ENCODE results near the gene ITGA11. TPM values are rescaled to one million over a fixed set of nuclear protein-coding genes. Genes with fewer than 3 reads are reported as not detected.

Gene ITGA11
- total RNA-seq, 2 donors from 2014 or later, result 0.99 to 1.0 TPM

GRCh38 chr15:68417897-68418296 is 14.1 kb downstream of the ITGA11 start:
- Histone ChIP-seq H3K4me3 (no peak overlapping the region), H3K36me3 (replicated peaks in 1 of 2; ENCODE audit: insufficient read depth in 1 of 2, low read depth in 2 of 2) (no peaks in the 10 kb centered on the region), H3K4me1 (no peaks in the 10 kb centered on the region), H3K9me3 (no peaks in the 10 kb centered on the region), H3K27ac (no peak overlapping the region), H3K27me3 (no peaks in the 10 kb centered on the region)
- TF ChIP-seq, protein P1, sequence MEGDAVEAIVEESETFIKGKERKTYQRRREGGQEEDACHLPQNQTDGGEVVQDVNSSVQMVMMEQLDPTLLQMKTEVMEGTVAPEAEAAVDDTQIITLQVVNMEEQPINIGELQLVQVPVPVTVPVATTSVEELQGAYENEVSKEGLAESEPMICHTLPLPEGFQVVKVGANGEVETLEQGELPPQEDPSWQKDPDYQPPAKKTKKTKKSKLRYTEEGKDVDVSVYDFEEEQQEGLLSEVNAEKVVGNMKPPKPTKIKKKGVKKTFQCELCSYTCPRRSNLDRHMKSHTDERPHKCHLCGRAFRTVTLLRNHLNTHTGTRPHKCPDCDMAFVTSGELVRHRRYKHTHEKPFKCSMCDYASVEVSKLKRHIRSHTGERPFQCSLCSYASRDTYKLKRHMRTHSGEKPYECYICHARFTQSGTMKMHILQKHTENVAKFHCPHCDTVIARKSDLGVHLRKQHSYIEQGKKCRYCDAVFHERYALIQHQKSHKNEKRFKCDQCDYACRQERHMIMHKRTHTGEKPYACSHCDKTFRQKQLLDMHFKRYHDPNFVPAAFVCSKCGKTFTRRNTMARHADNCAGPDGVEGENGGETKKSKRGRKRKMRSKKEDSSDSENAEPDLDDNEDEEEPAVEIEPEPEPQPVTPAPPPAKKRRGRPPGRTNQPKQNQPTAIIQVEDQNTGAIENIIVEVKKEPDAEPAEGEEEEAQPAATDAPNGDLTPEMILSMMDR (IDR thresholded peaks at IDR 0.05), result no peak
- TF ChIP-seq POLR2A (IDR thresholded peaks at IDR 0.05), result no peak
- WGBS, 2 donors, result 47 to 59% methylated on average over 2 of the region's 2 CpGs
- no peak for DNase-seq
- intact Hi-C loops (cut with DNase I), result no loop called here
- no peak for ATAC-seq

DNA sequence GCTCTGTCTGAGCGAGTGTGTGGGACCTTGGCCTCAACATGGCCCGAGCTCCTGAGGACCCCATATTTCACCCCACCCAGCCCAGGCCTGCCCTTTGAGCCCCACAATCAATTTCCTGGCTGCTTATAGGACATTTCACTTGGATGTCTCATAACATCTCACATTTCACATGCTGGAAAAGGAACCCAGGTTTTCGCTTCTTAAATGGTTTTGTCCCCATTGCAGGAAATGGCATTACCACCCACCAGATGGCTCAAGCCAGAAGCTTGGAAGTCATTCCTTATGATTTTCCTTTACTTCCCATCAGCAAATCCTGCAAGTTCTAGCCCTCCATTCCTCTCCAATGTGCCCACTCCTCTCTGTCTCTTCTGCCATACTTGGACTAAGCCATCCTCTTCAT is 14.9 kb downstream of the ITGA11 start:
- Histone ChIP-seq H3K27ac (no peak overlapping the region), H3K4me1 (no peaks in the 10 kb centered on the region), H3K4me3 (no peak overlapping the region), H3K9me3 (no peaks in the 10 kb centered on the region), H3K27me3 (no peaks in the 10 kb centered on the region), H3K36me3 (replicated peaks in 1 of 2; ENCODE audit: insufficient read depth in 1 of 2, low read depth in 2 of 2) (no peaks in the 10 kb centered on the region)
- TF ChIP-seq, protein P1 (IDR thresholded peaks at IDR 0.05), result no peak
- TF ChIP-seq POLR2A (IDR thresholded peaks at IDR 0.05), result no peak
- intact Hi-C loops (cut with DNase I), result no loop called here
- ATAC-seq, result no peak
- WGBS, 2 donors, result 69 to 81% methylated on average over 3 of the region's 3 CpGs
- DNase-seq, result no peak

- DNase-seq (no peak), ATAC-seq (no peak)
- no peaks in the 10 kb centered on the region for H3K4me1 ChIP-seq
- intact Hi-C loops (cut with DNase I), result no loop called here
- no peak for TF ChIP-seq POLR2A (IDR thresholded peaks at IDR 0.05)
- TF ChIP-seq, protein P1 (IDR thresholded peaks at IDR 0.05), result no peak
- no peaks in the 10 kb centered on the region for H3K9me3 ChIP-seq
- no peak overlapping the region for H3K4me3 ChIP-seq
- H3K27me3 ChIP-seq, result no peaks in the 10 kb centered on the region
- H3K27ac ChIP-seq, result no peak overlapping the region
- 70 to 81% methylated on average over 4 of the region's 4 CpGs for WGBS, 2 donors
- H3K36me3 ChIP-seq (replicated peaks in 1 of 2; ENCODE audit: insufficient read depth in 1 of 2, low read depth in 2 of 2), result no peaks in the 10 kb centered on the region
Measured at GRCh38 chr15:68416158-68416535, 15.8 kb downstream of the ITGA11 start.

GRCh38 chr15:68415501-68416157 is 16.3 kb downstream of the ITGA11 start:
- Histone ChIP-seq H3K27ac (no peak overlapping the region), H3K4me1 (no peaks in the 10 kb centered on the region), H3K36me3 (replicated peaks in 1 of 2; ENCODE audit: insufficient read depth in 1 of 2, low read depth in 2 of 2) (no peaks in the 10 kb centered on the region), H3K9me3 (no peaks in the 10 kb centered on the region), H3K27me3 (no peaks in the 10 kb centered on the region), H3K4me3 (no peak overlapping the region)
- intact Hi-C loops (cut with DNase I), result no loop called here
- no peak for ATAC-seq
- DNase-seq, result no peak
- 61 to 72% methylated on average over 6 of the region's 6 CpGs for WGBS, 2 donors
- TF ChIP-seq POLR2A (IDR thresholded peaks at IDR 0.05), result no peak
- TF ChIP-seq, protein P1 (IDR thresholded peaks at IDR 0.05), result no peak

DNA sequence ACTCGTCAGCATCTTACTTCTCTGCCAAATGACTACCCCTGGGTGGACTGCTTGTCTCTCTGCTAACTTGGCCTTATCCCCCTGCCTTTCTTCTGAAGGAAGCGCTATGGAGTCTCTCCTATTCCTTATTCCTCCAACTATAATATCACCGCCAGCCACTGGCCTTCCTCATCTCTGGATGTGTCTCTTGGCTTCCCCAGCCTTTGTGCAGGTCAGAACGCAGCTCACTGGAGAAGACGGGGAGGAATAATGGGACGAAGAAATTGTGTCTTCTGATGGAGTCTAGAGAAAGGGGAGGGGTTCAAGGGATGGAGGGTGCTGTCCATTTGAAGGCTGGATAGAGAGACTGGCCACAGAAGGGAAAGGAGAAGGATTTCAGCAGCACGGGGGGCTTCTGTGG is 16.9 kb downstream of the ITGA11 start:
- no peak overlapping the region for H3K27ac ChIP-seq
- DNase-seq (no peak), ATAC-seq (no peak)
- H3K4me3 ChIP-seq, result no peak overlapping the region
- 79% methylated on average over 7 of the region's 7 CpGs for WGBS, 2 donors
- no peaks in the 10 kb centered on the region for H3K4me1 ChIP-seq
- H3K27me3 ChIP-seq, result no peaks in the 10 kb centered on the region
- no peaks in the 10 kb centered on the region for H3K36me3 ChIP-seq (replicated peaks in 1 of 2; ENCODE audit: insufficient read depth in 1 of 2, low read depth in 2 of 2)
- no peaks in the 10 kb centered on the region for H3K9me3 ChIP-seq
- intact Hi-C loops (cut with DNase I), result no loop called here
- TF ChIP-seq POLR2A (IDR thresholded peaks at IDR 0.05), result no peak
- TF ChIP-seq, protein P1 (IDR thresholded peaks at IDR 0.05), result no peak
